Heart left ventricle (tissue), 16 donors: Measurements from ENCODE around the gene FGA. TPM values are rescaled to one million over a fixed set of nuclear protein-coding genes. Genes with fewer than 3 reads are reported as not detected.

ENCODE experiments used
- ATAC-seq, 4 donors: fragments of 200-7000 bp; cut with Tn5 transposase; one replicate each; pipeline ENCODE4 v1.9.1; 2020 to 2022; ENCODE audit warnings: moderate library complexity in 4 of 4, mild to moderate bottlenecking in 3 of 4, moderate number of reproducible peaks in 1 of 4
- DNase-seq, 5 donors: peaks; one replicate each; pipeline ENCODE4 v3.0.0-alpha.2; 2020
- H3K27ac ChIP-seq, 12 donors: fragments of 200-600 bp; sonication (generic) in 4 of 12; one replicate each; pipeline versions ENCODE4 v1.5.0 to v1.8.0; 2016 to 2022; ENCODE audit warnings: mild to moderate bottlenecking in 2 of 12
- H3K27me3 ChIP-seq, 9 donors: fragments of 200-600 bp; sonication (generic) in 2 of 9; one replicate each; pipeline versions ENCODE4 v1.5.1 to v1.8.0; 2016 to 2022; ENCODE audit warnings: mild to moderate bottlenecking in 3 of 9
- H3K36me3 ChIP-seq, 9 donors: fragments of 200-600 bp; sonication (generic) in 2 of 9; one replicate each; pipeline versions ENCODE4 v1.5.0 to v1.8.0; 2018 to 2022; ENCODE audit warnings: mild to moderate bottlenecking in 2 of 9
- H3K4me1 ChIP-seq, 12 donors: fragments of 200-600 bp; sonication (generic) in 4 of 12; one replicate each; pipeline versions ENCODE4 v1.5.0 to v1.8.0; 2016 to 2022; ENCODE audit warnings: mild to moderate bottlenecking in 3 of 12
- H3K4me3 ChIP-seq, 12 donors: fragments of 200-600 bp; sonication (generic) in 4 of 12; one replicate each; pipeline versions ENCODE4 v1.5.0 to v1.8.0; 2017 to 2022; ENCODE audit warnings: mild to moderate bottlenecking in 9 of 12, moderate library complexity in 4 of 12
- H3K9me3 ChIP-seq, 12 donors: fragments of 200-600 bp; sonication (generic) in 4 of 12; one replicate each; pipeline versions ENCODE4 v1.5.0 to v1.8.0; 2016 to 2022; ENCODE audit warnings: mild to moderate bottlenecking in 1 of 12
- POLR2A ChIP-seq, 2 donors: fragments of 450-650 bp; IDR thresholded peaks; one replicate each; pipeline ENCODE4 v1.6.1; 2017; ENCODE audit warnings: antibody characterized with exemption in 2 of 2, mild to moderate bottlenecking in 2 of 2, moderate library complexity in 2 of 2
- WGBS, 4 donors: extraction: QIAGEN DNeasy Blood & Tissue Kit in 2 of 4; methylation state at CpG; one replicate each; pipeline versions ENCODE4 v1.1.5 to v1.1.7; 2013 to 2018; 5-methylcytosine and 5-hydroxymethylcytosine counted together
- intact Hi-C, 10 donors: fragments of 100-400 bp; cut with DNase I; formaldehyde crosslinking; loops; one replicate each; pipeline versions ENCODE4 v1.11.1 to v1.14.2; 2022
- polyA plus RNA-seq, 2 donors: library from polyadenylated mRNA; stranded (reverse); fragments of 200-250 nt; gene quantifications; one replicate each; pipeline ENCODE4 v1.2.3, GENCODE V29; 2013
- total RNA-seq, 9 donors: library from RNA; depleted of rRNA in 2 of 9; stranded (reverse); fragments of >200 nt in 2 of 9; fragmentation: NEBNext Ultra II Directional in 3 of 9; extraction: Animal tissue kit (Norgen Biotek cat#: 25700) in 3 of 9; gene quantifications; one replicate each; pipeline versions ENCODE4 v1.1.0 to v1.2.4, GENCODE V29; 2016 to 2023
- TF ChIP-seq, protein P1 (sequence below), 12 donors: fragments of 200-600 bp; sonication (generic) in 4 of 12; IDR thresholded peaks; one replicate each; pipeline versions ENCODE4 v1.5.0 to v1.8.0; 2018 to 2022; ENCODE audit warnings: antibody characterized with exemption in 12 of 12, mild to moderate bottlenecking in 5 of 12
- donor health status: ischemic (EF 13 %, LVEDD 7.1; RV severe dilation, severe dysfunction).
- donor health status: healthy with polysubstance abuse.
- donor health status: DM: no; HTN: yes; CAD: no.
- donor health status: DM: no; HTN: no; CAD: no.
- donor health status: ischemic (EF 25% LVEDD 6.9; RV normal size, moderate dysfunction).
- donor health status: ischemic (EF 25% LVEDD 5.7; RV mildly dilated, moderate dysfunction).
- donor health status: healthy.
- donor health status: DM: yes; HTN: yes; CAD: no.
- donor health status: ischemic (EF 35%, LVEDD 5.7; RV mildly dilated, moderate dysfunction).
- donor health status: nonischemic (EF 11% LVEDD 7.7; RV severe dilation, severe dysfunction).
- donor health status: DM: yes; HTN: yes; CAD: no.
- donor health status: PGD.
- donor health status: ischemic (EF 29% LVEDD 5.4; RV normal size, mild dysfunction).
- donor health status: nonischemic (EF 23%, LVEDD 6.1; RV moderate dilation, normal function).

FGA gene
- total and polyA plus RNA-seq, 11 donors: 0.25 to 0.77 (median 0.32) TPM; not detected in 8

DNA sequence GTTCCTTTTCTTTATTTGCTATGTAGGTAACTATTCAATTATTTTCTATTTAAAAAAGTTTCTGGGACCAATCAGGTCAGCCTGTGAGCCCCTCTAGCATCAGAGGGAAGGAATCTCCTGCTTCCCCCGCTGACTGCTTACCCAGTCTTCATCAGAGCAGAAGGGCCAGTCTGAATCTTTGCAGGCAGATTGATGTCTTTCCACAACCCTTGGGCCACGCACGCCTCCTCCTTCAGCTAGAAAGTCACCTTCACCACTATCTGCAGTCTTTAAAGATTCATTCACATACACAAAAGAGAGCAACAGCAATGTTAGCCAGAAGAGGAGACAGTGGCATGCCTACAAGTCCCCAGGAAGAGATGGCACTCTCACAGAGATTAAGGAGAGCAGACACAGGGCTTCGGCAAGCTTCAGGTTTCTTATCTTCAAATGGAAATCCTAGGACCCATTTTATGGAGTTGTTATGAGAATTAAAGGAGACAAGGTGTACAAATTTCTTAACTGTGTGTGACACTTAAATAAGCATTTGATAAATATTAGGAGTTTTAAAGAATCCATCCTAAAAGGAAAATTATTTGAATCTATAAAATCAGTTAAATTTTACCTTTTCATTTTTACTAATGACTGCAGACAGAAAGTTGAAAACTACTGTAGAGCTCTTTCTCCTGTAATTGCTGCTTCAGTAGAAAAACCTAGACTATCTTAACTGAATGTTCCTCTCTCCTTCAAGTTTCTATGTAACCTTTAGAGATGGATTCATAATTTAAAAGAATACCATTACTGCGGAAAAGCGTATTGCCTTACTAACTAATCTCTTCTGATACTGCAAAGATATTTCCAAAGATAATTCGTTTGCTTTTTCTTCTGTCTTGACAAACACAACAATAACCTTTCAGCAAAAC is 995 bp downstream of the FGA start:
- ATAC-seq (no peak), DNase-seq (no peak)
- WGBS, 4 donors: 56 to 70% (median 68%) methylated on average over 7 of the region's 7 CpGs
- no peak overlapping the region for H3K4me3 ChIP-seq
- peaks cover 0 to 21% (median 4%) of the 10 kb centered on the region in 9 donors for H3K27me3 ChIP-seq
- H3K27ac ChIP-seq: no peak overlapping the region
- H3K9me3 ChIP-seq: no peaks in the 10 kb centered on the region
- no peaks in the 10 kb centered on the region for H3K4me1 ChIP-seq
- intact Hi-C loops: no loop called here
- no peak for TF ChIP-seq POLR2A (IDR thresholded peaks at IDR 0.05)
- TF ChIP-seq, protein P1, sequence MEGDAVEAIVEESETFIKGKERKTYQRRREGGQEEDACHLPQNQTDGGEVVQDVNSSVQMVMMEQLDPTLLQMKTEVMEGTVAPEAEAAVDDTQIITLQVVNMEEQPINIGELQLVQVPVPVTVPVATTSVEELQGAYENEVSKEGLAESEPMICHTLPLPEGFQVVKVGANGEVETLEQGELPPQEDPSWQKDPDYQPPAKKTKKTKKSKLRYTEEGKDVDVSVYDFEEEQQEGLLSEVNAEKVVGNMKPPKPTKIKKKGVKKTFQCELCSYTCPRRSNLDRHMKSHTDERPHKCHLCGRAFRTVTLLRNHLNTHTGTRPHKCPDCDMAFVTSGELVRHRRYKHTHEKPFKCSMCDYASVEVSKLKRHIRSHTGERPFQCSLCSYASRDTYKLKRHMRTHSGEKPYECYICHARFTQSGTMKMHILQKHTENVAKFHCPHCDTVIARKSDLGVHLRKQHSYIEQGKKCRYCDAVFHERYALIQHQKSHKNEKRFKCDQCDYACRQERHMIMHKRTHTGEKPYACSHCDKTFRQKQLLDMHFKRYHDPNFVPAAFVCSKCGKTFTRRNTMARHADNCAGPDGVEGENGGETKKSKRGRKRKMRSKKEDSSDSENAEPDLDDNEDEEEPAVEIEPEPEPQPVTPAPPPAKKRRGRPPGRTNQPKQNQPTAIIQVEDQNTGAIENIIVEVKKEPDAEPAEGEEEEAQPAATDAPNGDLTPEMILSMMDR (IDR thresholded peaks at IDR 0.05): no peak
- no peaks in the 10 kb centered on the region for H3K36me3 ChIP-seq

DNA sequence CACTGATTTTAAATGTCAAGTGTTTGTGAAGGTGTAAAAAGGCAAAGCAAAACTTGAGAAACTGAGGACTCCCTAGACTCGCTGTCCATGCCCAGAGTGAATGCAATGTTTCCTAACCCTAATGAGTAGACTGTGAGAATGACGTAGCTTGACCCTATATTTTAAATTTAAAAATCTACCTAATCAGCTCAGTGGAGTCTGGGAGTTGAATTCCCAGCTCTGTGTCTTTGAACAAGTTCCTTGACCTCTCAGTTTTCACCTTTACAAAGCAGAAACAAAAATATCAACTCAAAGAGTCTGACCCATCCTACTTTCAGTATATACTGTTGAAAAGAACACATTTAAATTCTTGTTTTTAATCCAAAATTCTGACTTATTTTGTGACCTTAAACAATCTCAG is 2.3 kb downstream of the FGA start:
- Histone ChIP-seq H3K9me3 (no peaks in the 10 kb centered on the region), H3K36me3 (no peaks in the 10 kb centered on the region), H3K27me3 (peaks cover 0 to 21% (median 4%) of the 10 kb centered on the region in 9 donors), H3K4me1 (no peaks in the 10 kb centered on the region), H3K27ac (no peak overlapping the region), H3K4me3 (no peak overlapping the region)
- ATAC-seq: no peak
- WGBS, 4 donors: 76 to 93% (median 88%) methylated on average over 2 of the region's 2 CpGs
- DNase-seq: no peak
- no peak for TF ChIP-seq POLR2A (IDR thresholded peaks at IDR 0.05)
- TF ChIP-seq, protein P1 (IDR thresholded peaks at IDR 0.05): no peak
- intact Hi-C loops: no loop called here

DNA sequence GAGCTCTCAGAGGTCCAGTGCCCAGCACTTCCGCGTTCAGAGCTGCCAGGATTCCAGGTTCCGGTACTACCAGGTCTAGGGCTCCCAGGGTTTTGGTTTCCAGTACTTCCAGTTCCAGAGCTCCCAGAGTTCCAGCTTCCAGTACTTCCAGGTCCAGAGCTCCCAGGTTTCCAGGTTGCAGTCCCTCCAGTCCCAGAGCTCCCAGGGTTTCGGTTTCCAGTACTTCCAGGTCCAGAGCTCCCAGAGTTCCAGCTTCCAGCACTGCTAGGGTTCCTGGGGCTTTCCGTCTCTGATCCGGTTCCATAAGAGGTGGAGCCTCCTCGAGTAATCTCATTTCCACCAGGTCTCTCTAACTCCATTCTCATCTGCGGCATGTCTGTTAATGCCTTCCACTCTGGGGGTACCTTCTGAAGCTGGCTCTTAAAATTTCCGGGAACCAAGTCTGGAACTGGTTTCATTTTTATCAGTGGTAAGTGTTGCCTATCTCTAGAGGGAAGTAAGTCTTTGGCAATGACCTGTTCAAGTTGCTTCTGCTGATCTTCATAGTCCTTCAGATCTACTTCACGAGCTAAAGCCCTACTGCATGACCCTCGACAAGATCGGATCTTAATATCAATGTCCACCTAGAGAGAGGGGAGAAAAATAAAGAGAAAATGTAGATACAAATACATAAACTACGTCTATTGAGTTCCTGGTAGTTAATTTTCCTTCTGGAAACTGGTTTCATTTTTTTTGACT is 4.1 kb downstream of the FGA start:
- no peaks in the 10 kb centered on the region for H3K4me1 ChIP-seq
- DNase-seq (no peak), ATAC-seq (no peak)
- H3K9me3 ChIP-seq: no peaks in the 10 kb centered on the region
- intact Hi-C loops: no loop called here
- no peak overlapping the region for H3K4me3 ChIP-seq
- no peak for TF ChIP-seq POLR2A (IDR thresholded peaks at IDR 0.05)
- TF ChIP-seq, protein P1 (IDR thresholded peaks at IDR 0.05): no peak
- WGBS, 4 donors: 81 to 87% (median 86%) methylated on average over 13 of the region's 13 CpGs
- H3K36me3 ChIP-seq: no peaks in the 10 kb centered on the region
- H3K27ac ChIP-seq: no peak overlapping the region
- peaks cover 0 to 21% (median 4%) of the 10 kb centered on the region in 9 donors for H3K27me3 ChIP-seq

DNA sequence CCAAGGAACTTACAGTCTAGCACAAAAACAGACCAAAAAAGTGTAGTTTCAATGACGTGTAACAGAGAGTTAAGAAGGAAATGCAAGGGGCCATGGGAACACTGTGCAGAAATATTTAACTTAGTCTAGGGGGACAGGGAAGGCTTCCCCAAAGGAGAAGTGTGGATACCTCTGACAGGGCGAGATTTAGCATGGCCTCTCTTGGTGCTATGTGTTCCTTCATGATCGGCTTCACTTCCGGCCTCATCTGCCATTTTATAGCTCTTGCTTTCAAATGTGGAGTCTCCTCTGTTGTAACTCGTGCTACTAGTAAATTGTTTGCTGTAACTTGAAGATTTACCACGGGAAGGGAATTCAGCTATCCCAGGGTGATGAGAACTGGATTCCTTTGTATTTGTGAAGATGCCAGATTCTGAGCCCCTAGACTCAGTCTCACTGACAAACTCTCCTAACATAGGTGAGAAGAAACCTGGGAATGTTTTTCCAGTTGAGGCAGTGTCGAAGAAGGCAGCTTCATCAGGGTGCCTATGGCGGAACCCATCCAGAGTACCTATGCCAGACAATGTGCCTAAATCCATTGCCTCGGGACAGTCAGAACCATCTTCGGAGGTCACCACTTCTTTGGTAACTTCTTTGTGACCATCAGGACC is 5.0 kb downstream of the FGA start:
- 83 to 87% (median 84%) methylated on average over 10 of the region's 10 CpGs for WGBS, 4 donors
- Histone ChIP-seq H3K27ac (no peak overlapping the region), H3K9me3 (no peaks in the 10 kb centered on the region), H3K4me3 (no peak overlapping the region), H3K27me3 (peaks cover 0 to 15% (median 0%) of the 10 kb centered on the region in 9 donors), H3K4me1 (no peaks in the 10 kb centered on the region), H3K36me3 (no peaks in the 10 kb centered on the region)
- TF ChIP-seq, protein P1 (IDR thresholded peaks at IDR 0.05): no peak
- no peak for TF ChIP-seq POLR2A (IDR thresholded peaks at IDR 0.05)
- intact Hi-C loops: no loop called here
- no peak for ATAC-seq
- DNase-seq: no peak
